Stimulated activated CD4-positive, alpha-beta T cell treated with anti-CD3 and anti-CD28 coated beads, Interleukin-1b, Interleukin-23, amount 100 ng/mL, for 24 hours (primary cell): ENCODE results near the gene EMP2.

Experiments
- DNase-seq, 4 experiments: peaks; one replicate each; pipeline ENCODE4 v3.0.0-alpha.2; 2020; ENCODE audit warnings: low read depth in 4 of 4, low spot score in 1 of 4

EMP2 gene

DNA sequence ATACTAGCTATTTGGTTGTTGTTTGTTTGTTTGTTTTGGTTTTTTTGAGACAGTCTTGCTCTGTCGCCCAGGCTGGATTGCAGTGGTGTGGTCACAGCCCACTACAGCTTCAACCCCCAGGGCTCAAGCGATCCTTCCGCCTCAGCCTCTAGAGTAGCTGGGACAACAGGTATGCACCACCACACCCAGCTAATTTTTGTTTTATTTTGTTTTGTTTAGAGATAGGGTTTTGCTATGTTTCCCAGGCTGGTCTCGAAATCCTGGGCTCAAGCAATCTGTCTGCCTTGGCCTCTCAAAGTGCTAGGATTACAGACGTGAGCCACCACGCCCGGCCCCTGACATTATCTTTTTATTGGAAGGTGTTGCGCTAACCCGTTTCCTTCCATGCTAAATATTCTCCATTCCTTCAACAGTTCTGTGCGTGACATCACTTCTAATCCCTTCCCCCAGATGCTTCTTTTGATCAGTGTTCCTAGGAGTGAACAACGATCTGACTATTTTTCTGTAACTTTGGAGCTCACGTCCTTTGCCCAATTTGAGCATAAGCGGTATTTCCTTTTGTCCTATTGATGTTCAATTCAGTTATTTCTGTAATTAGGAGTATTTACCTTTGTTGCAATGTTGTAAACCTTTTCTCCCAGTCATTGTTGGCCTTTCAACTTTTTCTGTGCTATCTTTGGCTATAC is 30.2 kb upstream of the EMP2 start:
- no peak for DNase-seq

DNA sequence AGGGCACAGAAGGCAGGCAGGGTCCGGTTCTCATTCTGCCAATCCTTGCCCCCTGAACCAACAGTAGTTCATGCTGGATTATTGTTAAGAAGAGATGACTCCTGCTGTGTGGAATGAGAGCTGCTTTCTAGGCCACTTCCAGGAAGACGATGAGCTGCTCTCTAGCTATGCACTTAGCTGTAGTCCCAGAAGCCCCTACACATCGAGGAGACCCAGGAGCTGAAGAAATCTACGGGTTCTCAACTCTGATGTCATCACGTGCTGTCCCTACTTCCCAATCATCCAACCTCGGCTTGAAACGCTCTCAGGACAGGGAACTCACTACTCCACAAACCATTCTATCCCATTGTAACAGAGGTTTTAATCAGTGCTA is 29.0 kb upstream of the EMP2 start:
- no peak for DNase-seq

DNA sequence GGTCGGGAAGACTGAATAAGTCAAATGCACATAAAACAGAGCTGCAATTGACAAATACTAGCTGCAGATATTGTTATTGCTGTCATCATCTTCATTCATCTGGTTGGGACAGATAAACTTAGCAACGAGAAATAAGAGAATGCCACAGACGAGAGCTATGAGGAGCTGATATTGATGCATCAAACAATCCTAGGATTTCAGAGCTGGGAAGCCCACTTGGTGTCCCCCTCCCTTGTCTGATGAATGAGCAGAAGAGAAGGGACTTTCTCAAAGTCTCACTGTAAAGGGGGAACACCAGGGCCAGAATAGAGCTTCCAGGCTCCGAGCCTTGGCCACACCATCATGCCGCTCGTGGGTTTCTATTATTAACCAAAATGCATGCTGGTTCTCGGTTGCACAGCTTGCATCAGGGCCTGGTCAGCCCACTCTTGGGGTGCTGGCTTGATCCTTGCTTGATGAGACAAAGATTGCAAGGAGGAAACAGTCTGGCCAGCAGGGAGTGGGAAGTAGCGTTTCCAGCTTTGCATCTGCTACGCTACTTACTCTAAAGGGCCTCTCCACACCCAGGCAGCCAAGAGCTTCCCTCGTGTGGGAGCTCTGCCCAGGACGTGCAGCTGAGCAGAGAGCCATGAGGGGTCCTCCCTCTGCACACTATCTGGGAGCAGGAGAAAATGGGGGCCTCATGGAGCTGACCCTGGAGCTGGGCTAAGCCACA is 28.4 kb upstream of the EMP2 start:
- no peak for DNase-seq

DNA sequence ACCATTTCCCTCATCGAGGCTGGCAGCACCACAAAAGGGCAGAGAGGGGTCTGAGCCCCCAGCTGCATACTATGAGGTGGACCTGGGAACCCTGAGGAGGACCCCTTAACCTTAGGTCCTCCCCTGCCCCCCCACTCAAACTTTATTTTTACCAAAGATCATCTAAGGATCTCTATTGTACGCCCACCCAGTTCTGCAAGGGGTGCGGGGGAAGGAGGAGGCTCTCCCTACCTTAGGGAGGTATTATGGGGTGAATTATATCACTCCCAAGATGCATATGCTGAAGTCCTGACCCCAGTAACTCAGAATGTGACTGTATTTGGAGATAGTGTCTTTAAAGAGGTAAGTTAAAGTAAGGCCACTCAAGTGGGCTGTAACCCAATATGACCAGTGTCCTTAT is 26.8 kb upstream of the EMP2 start:
- DNase-seq: no peak

DNA sequence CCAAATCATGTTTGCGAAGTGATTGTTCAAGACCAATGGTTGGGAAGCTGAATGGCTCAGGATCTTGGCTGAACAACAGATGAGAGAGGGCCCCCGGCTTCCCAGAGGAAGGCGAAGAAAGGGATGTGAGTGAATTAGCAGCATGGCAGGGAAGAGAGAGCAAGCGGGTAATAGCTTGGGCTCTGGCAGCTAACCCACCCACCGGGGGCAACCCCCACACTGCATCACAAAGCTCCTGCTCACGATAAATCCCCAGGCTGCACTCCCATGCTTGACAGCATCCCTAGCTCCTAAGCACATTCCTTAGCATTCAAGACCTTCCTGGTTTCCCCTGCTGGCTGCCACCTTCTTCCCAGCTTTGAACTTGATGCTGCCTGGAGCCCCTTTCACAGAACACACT is 26.2 kb upstream of the EMP2 start:
- DNase-seq: no peak

DNA sequence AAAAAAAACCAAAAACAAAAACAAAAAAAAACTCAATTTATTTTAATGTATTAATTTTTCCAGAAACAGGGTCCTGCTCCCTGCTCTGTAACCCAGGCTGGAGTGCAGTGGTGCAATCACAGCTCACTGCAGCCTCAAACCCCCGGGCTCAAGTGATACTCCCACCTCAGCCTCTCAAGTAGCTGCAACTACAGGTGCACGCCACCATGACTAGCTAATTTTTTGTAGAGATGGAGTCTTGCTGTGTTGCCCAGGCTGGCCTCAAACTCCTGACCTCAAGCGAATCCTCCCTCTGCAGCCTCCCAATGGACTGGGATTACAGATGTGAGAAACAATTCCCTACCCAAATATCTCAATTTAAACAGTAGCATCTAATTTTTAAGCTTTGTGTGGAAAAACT is 25.2 kb upstream of the EMP2 start:
- DNase-seq: no peak

DNA sequence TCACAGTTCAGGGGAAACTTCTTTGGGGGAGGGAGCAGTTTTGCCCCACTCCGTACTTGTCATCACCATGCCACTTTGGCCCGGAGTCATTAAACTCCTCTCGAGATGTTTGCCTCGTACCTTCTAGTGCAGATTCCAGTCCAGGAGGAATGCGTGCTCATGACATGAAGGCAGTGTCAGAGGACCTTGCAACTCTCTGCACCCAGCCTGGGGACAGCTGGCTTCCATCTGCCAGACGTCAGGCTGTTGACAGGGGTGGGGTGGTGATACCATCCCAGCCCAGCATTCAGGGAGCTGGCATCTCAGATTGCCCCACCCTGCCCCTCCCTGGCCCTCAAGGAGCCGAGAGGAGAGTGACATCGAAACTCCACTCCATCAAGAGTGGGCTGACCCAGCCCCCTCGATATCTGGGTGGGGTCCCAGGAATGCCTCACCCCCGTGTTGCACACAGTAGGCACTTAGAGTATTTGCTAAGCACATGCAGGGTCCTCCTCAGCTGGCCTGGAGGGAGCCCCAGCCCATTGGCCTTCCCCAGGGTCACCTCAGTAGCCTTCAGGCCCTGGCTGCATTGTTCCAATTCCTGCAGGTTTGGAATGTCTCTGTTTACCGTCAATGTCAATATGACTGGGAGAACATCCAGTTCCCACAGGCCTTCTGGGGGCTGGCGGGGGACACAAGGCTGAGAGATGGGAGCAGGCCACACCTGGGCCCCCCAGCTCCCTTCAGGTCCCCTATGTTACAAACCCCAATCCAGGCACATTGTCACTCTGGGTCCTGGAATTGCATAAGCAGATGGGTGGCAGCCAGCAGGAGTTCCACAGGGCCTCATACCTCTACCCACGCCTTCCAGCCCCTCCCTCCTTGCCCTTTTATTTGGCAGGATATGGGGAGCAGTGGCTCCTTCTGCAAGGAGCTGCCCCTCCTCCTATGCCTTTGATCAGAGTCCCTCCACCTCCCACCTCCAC is 21.3 kb upstream of the EMP2 start:
- no peak for DNase-seq

DNA sequence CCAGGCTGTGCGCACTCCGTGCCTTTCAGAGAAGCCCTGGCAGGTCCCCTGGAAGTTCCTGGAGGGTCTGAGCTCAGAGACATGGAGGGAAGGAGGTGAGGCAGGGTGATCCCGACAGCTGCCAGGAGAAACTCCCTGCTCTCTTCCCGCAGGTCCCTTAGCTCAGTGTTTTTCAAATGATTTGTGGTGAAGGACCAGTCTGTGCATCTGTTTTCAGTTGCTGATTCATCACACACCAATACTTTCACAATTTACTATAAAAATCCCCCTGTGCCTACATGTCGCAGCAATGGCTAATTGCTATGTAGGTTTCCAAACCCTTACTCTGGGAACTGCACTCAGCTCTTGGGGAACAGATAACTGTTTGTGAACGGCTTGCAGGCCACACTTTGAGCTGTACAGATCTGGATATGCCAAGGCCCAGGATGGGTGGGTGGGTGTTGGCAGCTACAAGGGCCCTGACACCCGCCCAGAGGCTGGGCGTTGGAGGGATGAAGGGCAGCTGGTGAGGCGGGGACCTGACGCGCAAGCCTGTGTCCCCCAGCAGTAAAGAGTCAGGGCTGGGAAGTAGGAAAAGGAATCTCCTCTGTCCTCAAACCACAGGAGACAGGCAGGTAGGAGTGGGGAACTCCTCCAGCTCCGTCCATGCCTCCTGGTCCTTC is 20.5 kb upstream of the EMP2 start:
- no peak for DNase-seq

DNA sequence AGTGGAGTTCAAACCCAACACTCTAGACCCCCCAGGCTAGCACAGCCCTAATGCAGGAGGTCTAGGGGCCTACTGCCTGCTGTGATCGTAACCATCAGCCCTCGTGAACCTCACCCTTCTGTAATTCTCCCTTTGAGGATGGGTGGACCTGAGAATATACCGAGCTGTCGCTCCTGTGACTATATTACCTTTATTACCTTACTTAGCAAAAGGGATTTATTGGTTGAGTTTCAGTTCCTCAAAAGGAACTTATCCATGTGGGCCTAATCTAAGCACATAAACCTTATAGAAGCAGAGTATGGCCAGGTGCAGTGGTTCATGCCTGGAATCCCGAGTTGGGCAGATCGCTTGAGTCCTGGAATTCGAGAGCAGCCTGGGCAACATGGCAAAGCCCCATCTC is 19.2 kb upstream of the EMP2 start:
- DNase-seq: no peak

DNA sequence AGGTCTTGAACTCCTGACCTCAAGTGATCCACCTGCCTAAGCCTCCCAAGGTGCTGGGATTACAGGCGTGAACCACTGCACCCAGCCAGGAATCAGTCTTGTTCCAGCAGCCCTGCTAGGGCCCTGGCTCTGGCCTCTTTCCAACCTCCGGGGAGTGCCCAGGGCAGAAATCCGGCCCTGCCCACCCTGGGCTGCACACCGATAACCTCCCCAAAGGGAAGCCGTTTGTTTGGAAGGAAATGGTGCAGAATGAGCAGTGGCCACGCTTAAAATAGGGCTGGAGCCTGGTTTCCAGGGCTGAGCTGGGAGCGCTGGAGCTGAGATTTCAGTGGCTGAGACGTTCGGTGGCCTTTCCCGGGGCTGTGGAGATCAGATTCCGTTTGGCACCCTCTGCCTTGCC is 17.8 kb upstream of the EMP2 start:
- no peak for DNase-seq

DNA sequence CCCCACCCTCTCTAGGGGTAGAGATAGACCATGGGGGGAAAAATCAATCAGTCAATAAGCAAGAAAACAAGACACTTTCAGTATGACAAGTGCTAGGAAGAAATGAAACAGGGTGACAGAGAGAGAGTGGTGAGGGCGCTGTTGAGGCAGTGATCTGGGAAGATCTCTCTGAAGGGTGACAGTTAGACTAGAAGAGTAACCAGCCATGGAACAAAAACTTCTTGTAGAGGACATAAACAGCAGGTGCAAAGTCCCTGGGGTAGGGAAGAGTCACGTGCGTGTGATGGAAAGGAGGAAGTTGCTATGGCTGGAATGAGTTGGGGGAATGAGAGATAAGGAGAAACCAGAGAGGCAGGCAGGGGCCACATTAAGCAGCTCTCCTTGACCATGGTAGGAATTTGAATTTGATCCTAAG is 16.8 kb upstream of the EMP2 start:
- DNase-seq: no peak

DNA sequence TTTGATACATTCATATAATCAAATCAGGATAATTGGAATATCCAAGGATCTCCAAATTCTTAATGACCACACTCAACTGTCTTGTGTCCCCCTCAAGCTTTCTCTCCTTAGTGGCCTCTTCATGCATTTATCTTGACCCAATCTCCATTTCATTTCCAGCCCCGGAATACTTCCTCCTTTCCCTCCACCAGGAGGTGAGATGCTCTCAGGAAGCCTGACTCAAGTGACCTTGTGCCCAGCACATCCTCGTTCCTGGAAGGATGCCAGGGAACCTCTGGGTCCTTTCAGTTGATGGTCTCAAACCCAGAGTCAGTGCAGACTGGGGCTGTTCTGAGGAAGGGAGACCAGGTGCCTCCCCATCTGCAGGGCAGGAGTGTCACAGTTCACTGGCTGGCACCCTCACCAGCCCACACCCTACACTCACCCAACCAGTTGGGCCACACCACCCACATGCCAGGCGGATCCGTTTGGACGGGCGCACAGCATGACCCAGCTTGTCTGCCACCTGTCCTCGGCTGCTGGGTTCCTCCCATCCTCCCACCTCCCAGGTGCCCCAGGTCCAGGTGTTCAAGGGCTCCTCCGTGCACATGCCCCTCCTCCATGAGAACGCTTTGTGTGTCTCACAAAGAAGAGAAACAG is 14.0 kb upstream of the EMP2 start:
- no peak for DNase-seq

DNA sequence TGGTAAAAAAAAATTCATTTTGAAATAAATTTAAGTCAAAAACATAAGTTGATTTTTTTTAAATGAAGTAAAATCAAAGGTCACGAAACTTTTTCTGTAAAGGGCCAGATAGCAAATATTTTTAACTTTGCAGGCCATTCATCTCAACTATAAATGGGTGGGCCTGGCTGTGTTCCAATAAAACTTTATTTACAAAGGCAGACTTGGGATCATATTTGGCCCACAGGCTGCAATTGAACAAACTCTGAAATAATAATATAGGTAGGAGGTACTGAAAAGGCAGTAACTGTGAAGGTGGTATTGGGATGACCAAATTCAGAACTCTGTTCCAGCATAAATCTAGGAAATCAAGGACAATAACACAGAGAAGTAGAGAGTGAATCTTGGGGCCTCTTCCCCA is 12.2 kb upstream of the EMP2 start:
- no peak for DNase-seq

DNA sequence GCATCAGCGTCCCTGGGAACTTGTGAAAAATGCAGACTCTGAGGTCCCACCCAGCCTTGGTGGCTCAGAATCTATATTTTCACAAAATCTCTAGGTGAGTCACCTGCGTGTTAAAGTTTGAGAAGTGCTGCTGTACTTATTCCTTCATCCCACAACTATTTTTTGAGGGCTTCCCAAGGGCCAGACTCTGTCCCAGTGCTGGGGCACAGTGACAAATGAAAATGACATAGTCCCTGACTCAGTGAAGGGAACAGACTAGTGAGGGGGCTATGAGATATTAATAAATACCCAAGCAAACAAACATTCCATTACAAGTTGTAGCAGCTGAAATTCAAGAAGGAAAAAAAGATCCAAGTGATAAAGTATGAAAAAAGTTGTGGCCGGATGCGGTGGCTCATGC is 9.9 kb upstream of the EMP2 start:
- DNase-seq: no peak

DNA sequence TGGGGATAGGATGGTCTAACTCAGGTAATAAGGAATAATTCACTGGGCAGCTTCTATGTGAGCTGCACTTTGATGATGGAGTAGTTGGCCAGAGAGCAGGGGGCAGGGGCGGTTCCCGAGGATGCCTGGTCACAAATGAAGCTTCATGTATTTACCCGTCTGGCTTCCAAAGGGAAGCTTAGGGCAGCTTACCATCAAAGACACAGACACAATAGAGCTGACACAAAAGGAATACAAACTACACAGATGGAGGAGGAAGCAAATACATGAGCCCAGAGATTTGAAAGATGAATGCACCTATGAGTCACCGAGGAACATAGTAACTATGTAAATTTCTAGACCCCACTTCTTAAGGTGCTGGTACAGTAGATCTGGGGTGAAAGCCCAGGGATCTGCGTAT is 8.7 kb upstream of the EMP2 start:
- DNase-seq: no peak

DNA sequence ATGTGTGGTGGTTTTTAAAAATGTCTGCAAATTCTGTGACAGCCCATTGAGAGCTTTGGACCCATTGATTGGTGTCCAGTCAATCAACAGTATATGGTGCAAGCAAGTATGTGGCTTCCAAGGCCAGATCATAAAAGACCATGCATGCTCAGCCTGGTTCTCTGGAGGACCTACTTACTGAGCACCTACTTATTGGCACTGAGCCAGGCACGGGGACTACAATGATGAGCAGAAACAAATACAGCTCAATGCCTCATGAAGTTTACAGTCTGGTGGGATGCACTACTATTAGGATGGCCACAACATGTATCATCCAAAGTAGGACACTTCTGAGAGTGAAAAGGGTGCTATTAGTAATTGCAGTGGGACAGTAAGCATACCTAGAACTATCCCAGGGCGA is 7.2 kb upstream of the EMP2 start:
- DNase-seq: no peak

DNA sequence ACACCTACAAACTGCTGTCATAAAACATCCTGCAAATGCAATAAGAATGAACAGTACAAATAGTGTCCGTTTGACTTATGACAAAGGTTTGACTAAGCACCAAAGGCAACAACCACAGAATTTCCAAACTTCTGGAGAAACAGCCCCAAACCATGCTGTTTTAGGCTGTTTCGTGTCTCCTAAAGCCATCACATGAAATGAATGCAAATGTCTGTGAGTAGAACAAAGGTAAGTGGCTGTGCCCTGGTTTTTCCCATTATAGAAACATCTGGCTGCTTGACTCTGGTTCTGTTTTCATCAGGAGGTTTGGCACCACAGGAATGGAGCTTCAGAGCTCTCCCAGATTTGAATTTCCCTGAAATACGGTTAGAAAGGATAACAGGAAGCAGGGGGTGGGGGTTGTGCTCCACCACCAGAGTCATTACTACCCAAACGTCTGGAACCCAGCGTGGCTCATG is 4.6 kb upstream of the EMP2 start:
- no peak for DNase-seq

DNA sequence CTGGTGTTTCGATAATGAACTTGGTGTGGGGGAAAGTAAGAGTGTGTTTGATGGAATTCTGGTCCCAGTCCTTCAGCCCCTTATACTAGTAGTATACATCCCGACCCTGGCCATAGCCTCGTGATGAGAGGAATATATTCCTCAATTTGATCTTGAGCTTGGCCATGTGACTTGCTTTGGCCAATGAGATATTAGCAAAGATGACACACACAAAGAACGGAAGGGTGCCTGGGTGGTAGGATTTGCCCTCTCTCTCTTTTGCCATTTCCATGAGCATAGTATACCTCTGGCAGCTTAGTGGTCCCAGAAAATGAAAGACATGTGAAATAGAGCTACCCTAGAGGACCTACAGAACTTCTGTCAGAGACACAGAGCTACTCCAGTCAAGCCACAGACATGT is 2.9 kb upstream of the EMP2 start:
- DNase-seq: no peak

DNA sequence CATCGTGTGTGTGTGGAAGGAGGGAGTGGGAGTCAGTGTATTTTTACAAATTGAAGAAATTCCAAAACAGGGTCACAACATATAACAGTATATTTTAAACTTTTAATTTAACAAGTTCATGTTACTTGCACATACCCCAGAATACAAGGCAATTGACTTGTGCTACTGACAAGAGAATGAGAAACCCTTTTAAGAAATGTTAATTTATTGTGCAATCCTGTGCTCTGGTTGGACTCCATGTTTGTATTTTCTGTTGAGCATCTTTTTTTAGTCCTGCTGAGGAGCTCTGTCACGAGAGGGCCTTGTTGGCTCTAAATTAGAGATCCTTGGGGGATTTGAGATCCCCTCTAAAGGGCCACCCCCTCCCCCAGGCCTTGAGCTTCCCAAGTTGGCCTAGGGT is 1.1 kb upstream of the EMP2 start:
- no peak for DNase-seq

DNA sequence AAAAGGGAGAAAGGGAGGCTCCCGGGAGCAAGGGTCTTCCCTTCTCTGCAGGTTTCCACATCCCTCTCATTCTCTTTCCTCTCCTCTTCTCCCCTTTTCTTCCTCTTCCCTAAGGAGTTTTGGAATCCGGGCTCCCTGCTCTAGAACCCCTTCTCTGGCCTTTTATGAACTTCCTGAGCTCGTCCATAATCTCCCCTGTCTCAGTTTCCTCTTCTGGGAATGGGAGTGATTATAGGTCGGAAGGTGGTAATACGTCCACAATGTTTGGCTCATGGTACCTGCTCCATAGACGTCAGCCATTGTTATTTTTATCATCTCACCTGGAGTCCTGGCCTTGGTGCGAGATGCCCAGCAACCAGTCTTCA is 467 bp upstream of the EMP2 start:
- DNase-seq: no peak

DNA sequence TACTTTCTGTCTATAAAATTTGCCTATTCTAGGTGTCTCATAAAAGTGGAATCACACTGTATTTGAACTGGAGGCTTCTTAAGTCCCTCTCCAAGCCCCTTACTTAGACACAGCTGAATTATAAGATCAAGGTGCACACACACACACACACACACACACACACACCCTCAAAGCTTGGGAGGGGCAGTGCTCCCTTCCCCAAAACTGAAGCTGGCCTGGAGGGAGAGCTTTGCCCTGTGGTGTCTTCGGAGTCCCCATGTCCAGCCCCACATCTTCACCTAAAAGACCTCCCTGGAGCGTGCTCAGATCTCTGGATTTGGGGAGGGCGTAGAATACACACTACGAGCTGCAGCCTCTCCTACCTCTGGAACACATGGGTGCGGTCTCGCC is 828 bp downstream of the EMP2 start:
- DNase-seq: no peak
